Ishikawa (cell line): ENCODE data around the gene RNF151.

Experiments
- FOXM1 ChIP-seq: IDR thresholded peaks from 2 replicates; pipeline ENCODE4 v1.6.1; 2012; ENCODE audit warnings: low read depth, borderline replicate concordance
- TAF1 ChIP-seq: IDR thresholded peaks from 2 replicates; pipeline ENCODE4 v1.6.1; 2012; ENCODE audit warnings: low read depth, mild to moderate bottlenecking

DNA sequence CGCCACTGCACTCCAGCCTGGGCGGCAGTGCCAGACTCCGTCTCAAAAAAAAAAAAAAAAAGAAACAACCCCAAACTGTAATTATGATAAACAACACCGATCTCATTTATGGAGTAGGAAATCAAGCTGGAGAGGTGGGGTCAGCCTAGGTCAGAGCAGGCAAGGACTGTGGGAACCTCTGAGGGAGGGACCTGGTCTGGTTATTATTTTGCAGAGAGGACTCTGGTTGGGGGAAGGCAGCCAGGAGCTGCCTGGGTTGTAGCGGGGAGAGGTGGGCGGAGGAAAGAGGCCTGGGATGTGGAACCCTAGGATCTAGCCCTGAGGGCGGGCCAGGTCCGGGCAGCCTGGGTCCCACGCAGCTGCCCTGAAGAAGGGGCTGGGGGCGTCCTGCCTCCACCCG, 37.6 kb upstream of the RNF151 start:
- TF ChIP-seq TAF1 (no peak), FOXM1 (no peak)
